Gastroesophageal sphincter (tissue), 4 donors: Measurements from ENCODE around the gene IL1B. TPM values are rescaled to one million over a fixed set of nuclear protein-coding genes. Genes with fewer than 3 reads are reported as not detected.
A peak's percentile ranks its signal among the peaks of the same experiment; 100 is the strongest.

Experiments used
- ATAC-seq: fragments of 150-250 bp; one replicate; pipeline ENCODE4 v1.9.1; 2016; ENCODE audit warnings: mild to moderate bottlenecking, moderate library complexity
- H3K27ac ChIP-seq, 4 donors: fragments of 200-600 bp; sonication (generic) in 3 of 4; 1 replicate in 3 of 4; 2 replicates in 1 of 4; pipeline ENCODE4 v1.5.1; 2016 to 2019
- H3K27me3 ChIP-seq: fragments of 200-600 bp; sonication (generic); one replicate; pipeline ENCODE4 v1.5.1; 2019
- H3K36me3 ChIP-seq, 2 donors: fragments of 200-600 bp; sonication (generic); one replicate each; pipeline ENCODE4 v1.5.1; 2019; ENCODE audit warnings: control low read depth in 1 of 2
- H3K4me1 ChIP-seq, 3 donors: fragments of 200-600 bp; sonication (generic); 1 replicate in 2 of 3; 2 replicates in 1 of 3; pipeline ENCODE4 v1.5.1; 2016 to 2019; ENCODE audit warnings: control low read depth in 2 of 3
- H3K4me3 ChIP-seq, 2 donors: fragments of 200-600 bp; sonication (generic); one replicate each; pipeline ENCODE4 v1.5.1; 2019; ENCODE audit warnings: mild to moderate bottlenecking in 1 of 2, moderate library complexity in 1 of 2
- H3K9me3 ChIP-seq, 3 donors: fragments of 200-600 bp; sonication (generic); one replicate each; pipeline ENCODE4 v1.5.1; 2017 to 2019; ENCODE audit warnings: control low read depth in 2 of 3
- CTCF ChIP-seq, 4 experiments: fragments of 200-600 bp in 2 of 4; fragments of 450-650 bp in 2 of 4; sonication (generic) in 1 of 4; IDR thresholded peaks; one replicate each; pipeline ENCODE4 v1.5.1; 2017 to 2019; ENCODE audit warnings: antibody characterized with exemption in 4 of 4, mild to moderate bottlenecking in 2 of 4, moderate library complexity in 2 of 4
- EP300 ChIP-seq: sonication (generic); formaldehyde crosslinking; IDR thresholded peaks from one replicate; pipeline ENCODE4 v1.6.1; 2017; ENCODE audit warnings: antibody characterized with exemption, mild to moderate bottlenecking
- POLR2A ChIP-seq, 2 donors: fragments of 450-650 bp; IDR thresholded peaks; one replicate each; pipeline ENCODE4 v1.6.1; 2017; ENCODE audit warnings: antibody characterized with exemption in 2 of 2, mild to moderate bottlenecking in 2 of 2, moderate library complexity in 1 of 2
- POLR2AphosphoS5 ChIP-seq: sonication (generic); formaldehyde crosslinking; IDR thresholded peaks from one replicate; pipeline ENCODE4 v1.6.1; 2017; ENCODE audit warnings: antibody characterized with exemption
- WGBS, 2 donors: methylation state at CpG; one replicate each; pipeline ENCODE4 v1.1.5; 2018; ENCODE audit warnings: low coverage in 1 of 2; 5-methylcytosine and 5-hydroxymethylcytosine counted together
- total RNA-seq, 4 donors: library from RNA; depleted of rRNA; stranded (reverse); fragments of >200 nt; gene quantifications; one replicate each; pipeline ENCODE4 v1.1.0, GENCODE V29; 2016

Gene IL1B
- total RNA-seq, 4 donors from 2014 or later = 2.7 to 3.2 TPM; not detected in 2

- Histone ChIP-seq H3K4me3 (no peak overlapping the region), H3K36me3 (no peaks in the 10 kb centered on the region), H3K4me1 (peaks cover 0 to 8% (median 0%) of the 10 kb centered on the region in 3 donors), H3K27ac (no peak overlapping the region), H3K27me3 (no peaks in the 10 kb centered on the region), H3K9me3 (no peaks in the 10 kb centered on the region)
- ATAC-seq = no peak
- WGBS, 2 donors = no CpG with 5 or more reads among the region's 1 CpG
- TF ChIP-seq POLR2A (IDR thresholded peaks at IDR 0.05) = no peak
- TF ChIP-seq POLR2AphosphoS5 = no peak
- TF ChIP-seq EP300 = no peak
- TF ChIP-seq CTCF (IDR thresholded peaks at IDR 0.05) = no peak
These were observed 3.5 kb upstream of the IL1B start for GRCh38 chr2:112840068-112840445.

GRCh38 chr2:112839407-112840067 lies 3.0 kb upstream of the IL1B start:
- no peaks in the 10 kb centered on the region for H3K9me3 ChIP-seq
- no peaks in the 10 kb centered on the region for H3K36me3 ChIP-seq
- peaks cover 0 to 8% (median 0%) of the 10 kb centered on the region in 3 donors for H3K4me1 ChIP-seq
- TF ChIP-seq POLR2A (IDR thresholded peaks at IDR 0.05) = no peak
- TF ChIP-seq CTCF (IDR thresholded peaks at IDR 0.05) = no peak
- TF ChIP-seq EP300 = no peak
- no peak for TF ChIP-seq POLR2AphosphoS5
- H3K27ac ChIP-seq = no peak overlapping the region
- 82 to 92% methylated on average over 7 to 8 of the region's 9 CpGs for WGBS, 2 donors
- no peaks in the 10 kb centered on the region for H3K27me3 ChIP-seq
- peak; percentile 35 for ATAC-seq
- no peak overlapping the region for H3K4me3 ChIP-seq

GRCh38 chr2:112836163-112836560 lies 417 bp downstream of the IL1B start:
- TF ChIP-seq EP300 (no peak), POLR2A (IDR thresholded peaks at IDR 0.05) (no peak)
- no peak for ATAC-seq
- Histone ChIP-seq H3K9me3 (no peaks in the 10 kb centered on the region), H3K27ac (no peak overlapping the region), H3K27me3 (no peaks in the 10 kb centered on the region), H3K4me3 (no peak overlapping the region), H3K36me3 (no peaks in the 10 kb centered on the region), H3K4me1 (peaks cover 0 to 8% (median 0%) of the 10 kb centered on the region in 3 donors)
- WGBS, 2 donors = 79% methylated on average over 5 of the region's 5 CpGs; no CpG with 5 or more reads in 1 of the 2 donors

GRCh38 chr2:112835536-112836162 lies 930 bp downstream of the IL1B start:
- H3K27me3 ChIP-seq = no peaks in the 10 kb centered on the region
- H3K9me3 ChIP-seq = no peaks in the 10 kb centered on the region
- no CpG with 5 or more reads among the region's 1 CpG for whole genome bisulfite sequencing, 2 donors
- H3K27ac ChIP-seq = no peak overlapping the region
- no peak overlapping the region for H3K4me3 ChIP-seq
- peaks cover 0 to 8% (median 0%) of the 10 kb centered on the region in 3 donors for H3K4me1 ChIP-seq
- ATAC-seq = no peak
- TF ChIP-seq POLR2AphosphoS5 = no peak
- TF ChIP-seq CTCF (IDR thresholded peaks at IDR 0.05) = no peak
- no peak for TF ChIP-seq EP300
- no peak for TF ChIP-seq POLR2A (IDR thresholded peaks at IDR 0.05)
- no peaks in the 10 kb centered on the region for H3K36me3 ChIP-seq

- no peaks in the 10 kb centered on the region for H3K27me3 ChIP-seq
- H3K36me3 ChIP-seq = no peaks in the 10 kb centered on the region
- H3K4me3 ChIP-seq = no peak overlapping the region
- peaks cover 0 to 8% (median 0%) of the 10 kb centered on the region in 3 donors for H3K4me1 ChIP-seq
- H3K27ac ChIP-seq = no peak overlapping the region
- no peak for ATAC-seq
- no peak for TF ChIP-seq POLR2A (IDR thresholded peaks at IDR 0.05)
- no peak for TF ChIP-seq CTCF (IDR thresholded peaks at IDR 0.05)
- TF ChIP-seq POLR2AphosphoS5 = no peak
- TF ChIP-seq EP300 = no peak
- 71 to 86% methylated on average over 1 of the region's 1 CpG for WGBS, 2 donors
- no peaks in the 10 kb centered on the region for H3K9me3 ChIP-seq
These were observed 1.5 kb downstream of the IL1B start for GRCh38 chr2:112835061-112835501.
